ENCODE data around the gene PPA1. TPM values are rescaled to one million over a fixed set of nuclear protein-coding genes. Genes with fewer than 3 reads are reported as not detected.

The PPA1 gene
- total and polyA plus RNA-seq, 8 donors: 18.1 to 217 (median 125) TPM

- TF ChIP-seq CTCF (IDR thresholded peaks at IDR 0.05) (no peak), EP300 (IDR thresholded peaks at IDR 0.05) (no peak)
- Histone ChIP-seq H3K4me1 (no peaks in the 10 kb centered on the region), H3K9me3 (peaks cover 0 to 4% (median 0%) of the 10 kb centered on the region in 4 donors), H3K27ac (peak overlapping the region in 1 of 5 donors; percentile 52), H3K36me3 (no peaks in the 10 kb centered on the region), H3K4me3 (no peak overlapping the region), H3K27me3 (no peaks in the 10 kb centered on the region)
- 52 to 60% (median 54%) methylated on average over 1 of the region's 1 CpG for WGBS, 5 donors
- intact Hi-C loops (cut with DNase I; ENCODE audit: low total_unique reads): no loop called here
- no peak for DNase-seq
These were observed 33.5 kb upstream of the PPA1 start for GRCh38 chr10:70266701-70267100.

GRCh38 chr10:70266056-70266455, 32.8 kb upstream of the PPA1 start:
- Histone ChIP-seq H3K27me3 (peaks cover 0 to 3% (median 0%) of the 10 kb centered on the region in 3 donors), H3K4me3 (no peak overlapping the region), H3K9me3 (peaks cover 0 to 4% (median 4%) of the 10 kb centered on the region in 4 donors), H3K27ac (no peak overlapping the region), H3K36me3 (no peaks in the 10 kb centered on the region), H3K4me1 (no peaks in the 10 kb centered on the region)
- intact Hi-C loops (cut with DNase I; ENCODE audit: low total_unique reads): no loop called here
- DNase-seq: no peak
- 94 to 98% (median 97%) methylated on average over 7 of the region's 7 CpGs for WGBS, 5 donors
- TF ChIP-seq EP300 (IDR thresholded peaks at IDR 0.05) (no peak), POLR2A (IDR thresholded peaks at IDR 0.05) (no peak), CTCF (IDR thresholded peaks at IDR 0.05) (no peak), POLR2AphosphoS5 (IDR thresholded peaks at IDR 0.05) (no peak)

GRCh38 chr10:70265032-70265689, 31.9 kb upstream of the PPA1 start:
- peaks cover 0 to 12% (median 0%) of the 10 kb centered on the region in 3 donors for H3K27me3 ChIP-seq
- DNase-seq: peak in 1 of 2 donors; percentile 64
- TF ChIP-seq POLR2AphosphoS5 (IDR thresholded peaks at IDR 0.05): no peak
- no peak for TF ChIP-seq EP300 (IDR thresholded peaks at IDR 0.05)
- no peak overlapping the region for H3K4me3 ChIP-seq
- no peaks in the 10 kb centered on the region for H3K36me3 ChIP-seq
- intact Hi-C loops (cut with DNase I; ENCODE audit: low total_unique reads): no loop called here
- no peak overlapping the region for H3K27ac ChIP-seq
- peaks cover 0 to 8% (median 4%) of the 10 kb centered on the region in 4 donors for H3K9me3 ChIP-seq
- no peaks in the 10 kb centered on the region for H3K4me1 ChIP-seq
- WGBS, 5 donors: 42 to 56% (median 47%) methylated on average over 10 of the region's 10 CpGs

GRCh38 chr10:70260734-70261133, 27.5 kb upstream of the PPA1 start:
- Histone ChIP-seq H3K9me3 (peaks cover 0 to 8% (median 4%) of the 10 kb centered on the region in 4 donors), H3K27me3 (peaks cover 0 to 30% (median 6%) of the 10 kb centered on the region in 3 donors), H3K36me3 (no peaks in the 10 kb centered on the region), H3K4me3 (no peak overlapping the region), H3K27ac (no peak overlapping the region), H3K4me1 (peaks cover 0 to 6% (median 3%) of the 10 kb centered on the region in 4 donors)
- intact Hi-C loops (cut with DNase I; ENCODE audit: low total_unique reads): no loop called here
- TF ChIP-seq EP300 (IDR thresholded peaks at IDR 0.05): no peak
- 83 to 96% (median 94%) methylated on average over 3 of the region's 3 CpGs for WGBS, 5 donors
- no peak for DNase-seq

- no peak for TF ChIP-seq POLR2AphosphoS5 (IDR thresholded peaks at IDR 0.05)
- TF ChIP-seq POLR2A (IDR thresholded peaks at IDR 0.05): no peak
- TF ChIP-seq CTCF (IDR thresholded peaks at IDR 0.05): no peak
- no peak for TF ChIP-seq EP300 (IDR thresholded peaks at IDR 0.05)
- DNase-seq: no peak
- Histone ChIP-seq H3K27ac (no peak overlapping the region), H3K9me3 (peaks cover 0 to 8% (median 4%) of the 10 kb centered on the region in 4 donors), H3K36me3 (no peaks in the 10 kb centered on the region), H3K27me3 (peaks cover 0 to 35% (median 10%) of the 10 kb centered on the region in 3 donors), H3K4me3 (no peak overlapping the region), H3K4me1 (peaks cover 4 to 11% (median 8%) of the 10 kb centered on the region in 4 donors)
- 67 to 80% (median 75%) methylated on average over 1 of the region's 1 CpG for WGBS, 5 donors
- intact Hi-C loops (cut with DNase I; ENCODE audit: low total_unique reads): no loop called here
These were observed 27.0 kb upstream of the PPA1 start for GRCh38 chr10:70260259-70260658.

All from stomach (tissue), 9 donors.